ENCODE measurements around the gene DNAJC16.

Gene DNAJC16

DNA sequence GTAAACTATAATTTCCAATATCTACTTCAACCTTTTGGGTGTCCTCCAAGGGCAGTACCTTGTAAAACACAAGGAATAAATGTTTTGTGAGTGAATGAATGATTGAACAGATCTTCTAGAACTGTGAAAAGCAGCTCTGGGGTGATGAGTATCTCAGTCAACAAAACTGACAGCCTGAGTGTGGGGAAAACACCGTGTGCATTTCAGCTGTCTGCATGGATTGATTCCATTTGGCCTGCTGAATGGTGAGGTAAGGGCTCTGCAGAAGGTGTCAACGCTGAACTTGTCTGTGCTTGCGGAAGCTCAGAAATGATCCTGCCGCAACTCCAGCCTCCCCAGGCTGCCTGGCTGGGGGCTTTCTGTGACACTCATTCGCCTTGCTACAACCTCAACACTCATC is 65.6 kb downstream of the DNAJC16 start:
- H3K4me3 ChIP-seq (ENCODE audit: low read depth, low read length) = no peak overlapping the region
- TF ChIP-seq ZNF423 (tag by site-specific recombination; IDR thresholded peaks at IDR 0.05) = no peak
- no peak for TF ChIP-seq GFI1B (tag by site-specific recombination; IDR thresholded peaks at IDR 0.05)
- TF ChIP-seq ZNF404 (tag by site-specific recombination; IDR thresholded peaks at IDR 0.05) = no peak
- TF ChIP-seq KLF8 (tag by site-specific recombination; IDR thresholded peaks at IDR 0.05) = no peak
- TF ChIP-seq, protein P1, sequence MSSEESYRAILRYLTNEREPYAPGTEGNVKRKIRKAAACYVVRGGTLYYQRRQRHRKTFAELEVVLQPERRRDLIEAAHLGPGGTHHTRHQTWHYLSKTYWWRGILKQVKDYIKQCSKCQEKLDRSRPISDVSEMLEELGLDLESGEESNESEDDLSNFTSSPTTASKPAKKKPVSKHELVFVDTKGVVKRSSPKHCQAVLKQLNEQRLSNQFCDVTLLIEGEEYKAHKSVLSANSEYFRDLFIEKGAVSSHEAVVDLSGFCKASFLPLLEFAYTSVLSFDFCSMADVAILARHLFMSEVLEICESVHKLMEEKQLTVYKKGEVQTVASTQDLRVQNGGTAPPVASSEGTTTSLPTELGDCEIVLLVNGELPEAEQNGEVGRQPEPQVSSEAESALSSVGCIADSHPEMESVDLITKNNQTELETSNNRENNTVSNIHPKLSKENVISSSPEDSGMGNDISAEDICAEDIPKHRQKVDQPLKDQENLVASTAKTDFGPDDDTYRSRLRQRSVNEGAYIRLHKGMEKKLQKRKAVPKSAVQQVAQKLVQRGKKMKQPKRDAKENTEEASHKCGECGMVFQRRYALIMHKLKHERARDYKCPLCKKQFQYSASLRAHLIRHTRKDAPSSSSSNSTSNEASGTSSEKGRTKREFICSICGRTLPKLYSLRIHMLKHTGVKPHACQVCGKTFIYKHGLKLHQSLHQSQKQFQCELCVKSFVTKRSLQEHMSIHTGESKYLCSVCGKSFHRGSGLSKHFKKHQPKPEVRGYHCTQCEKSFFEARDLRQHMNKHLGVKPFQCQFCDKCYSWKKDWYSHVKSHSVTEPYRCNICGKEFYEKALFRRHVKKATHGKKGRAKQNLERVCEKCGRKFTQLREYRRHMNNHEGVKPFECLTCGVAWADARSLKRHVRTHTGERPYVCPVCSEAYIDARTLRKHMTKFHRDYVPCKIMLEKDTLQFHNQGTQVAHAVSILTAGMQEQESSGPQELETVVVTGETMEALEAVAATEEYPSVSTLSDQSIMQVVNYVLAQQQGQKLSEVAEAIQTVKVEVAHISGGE (tag by site-specific recombination; conservative IDR thresholded peaks at IDR 0.05; ENCODE audit: low read depth) = no peak
- no peak for TF ChIP-seq KLF9 (tag by site-specific recombination; IDR thresholded peaks at IDR 0.05; ENCODE audit: low read depth)
- TF ChIP-seq, protein P2, sequence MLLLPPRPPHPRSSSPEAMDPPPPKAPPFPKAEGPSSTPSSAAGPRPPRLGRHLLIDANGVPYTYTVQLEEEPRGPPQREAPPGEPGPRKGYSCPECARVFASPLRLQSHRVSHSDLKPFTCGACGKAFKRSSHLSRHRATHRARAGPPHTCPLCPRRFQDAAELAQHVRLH (tag by site-specific recombination; IDR thresholded peaks at IDR 0.05) = no peak
- TF ChIP-seq ZFP3 (tag by site-specific recombination; IDR thresholded peaks at IDR 0.05; ENCODE audit: low read depth) = no peak
- TF ChIP-seq ZXDB (tag by site-specific recombination; IDR thresholded peaks at IDR 0.05) = no peak
- no peak for TF ChIP-seq ZNF335 (tag by site-specific recombination; conservative IDR thresholded peaks at IDR 0.05)
- H3K9me3 ChIP-seq (ENCODE audit: control insufficient read depth, insufficient read depth, low read depth, low read length) = no peaks in the 10 kb centered on the region
- H3K36me3 ChIP-seq (ENCODE audit: control insufficient read depth in 2 of 2, insufficient read depth in 1 of 2, low read length in 2 of 2) = no peaks in the 10 kb centered on the region
- POLR2A ChIA-PET = interaction anchor here (1.3 kb wide), 1 partner anchor 11 kb away, joined by 3 read pairs; no protein-coding TSS in a partner anchor
- no peaks in the 10 kb centered on the region for H3K4me1 ChIP-seq (ENCODE audit: control insufficient read depth, insufficient read depth, low read length)
- CTCF ChIA-PET = interaction anchor here (0.6 kb wide), 1 partner anchor 20 kb away, joined by 3 read pairs; no protein-coding TSS in a partner anchor
- H3K27ac ChIP-seq (ENCODE audit: extremely low read depth, low read depth, low read length) = no peak overlapping the region

DNA sequence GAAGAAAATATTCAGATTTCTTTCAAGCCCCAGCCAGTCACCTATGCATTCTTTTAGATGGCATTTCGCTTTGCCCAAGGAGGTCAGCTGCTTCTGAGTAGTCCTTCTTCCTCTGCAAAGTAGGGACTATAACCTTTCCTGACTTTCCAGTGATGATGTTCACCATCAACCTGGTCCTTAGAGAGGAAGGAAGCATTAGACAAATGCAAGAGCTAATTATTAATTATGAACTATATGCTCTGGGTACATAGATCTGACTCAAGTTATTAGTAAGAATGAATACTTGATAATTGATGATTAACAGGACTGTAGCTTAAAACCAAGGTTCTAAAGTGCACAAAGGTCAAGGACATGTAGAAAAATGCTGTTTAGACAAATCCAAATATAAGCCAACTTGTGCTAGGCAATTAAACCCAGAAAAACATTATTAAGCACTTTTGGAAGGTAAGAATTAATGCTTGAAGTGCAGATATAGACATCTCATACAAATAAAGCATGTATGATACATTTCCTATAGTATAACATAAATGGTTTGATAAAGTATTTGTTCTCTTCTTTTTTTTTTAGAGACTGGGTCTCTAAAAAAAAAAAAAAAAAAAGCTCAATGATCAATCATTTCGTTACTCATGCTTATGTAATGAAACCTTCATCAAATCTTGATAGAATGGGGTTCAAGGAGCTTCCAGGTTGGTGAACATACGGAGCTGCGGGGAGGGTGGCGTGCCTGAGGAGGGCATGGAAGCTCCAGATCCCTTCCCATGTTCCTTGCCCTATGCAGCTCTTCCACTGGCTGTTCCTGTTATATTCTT is 69.4 kb downstream of the DNAJC16 start:
- ChIA-PET CTCF (interaction anchor here (0.6 to 2.3 kb wide), 11 partner anchors 9 to 1630 kb away, joined by 3 to 13 read pairs (median 3); no protein-coding TSS in a partner anchor), POLR2A (interaction anchor here (0.6 to 1.1 kb wide), 2 partner anchors 25 to 144 kb away, joined by 3 to 4 read pairs; no protein-coding TSS in a partner anchor)
- H3K36me3 ChIP-seq (ENCODE audit: control insufficient read depth in 2 of 2, insufficient read depth in 1 of 2, low read length in 2 of 2) = no peaks in the 10 kb centered on the region
- H3K4me3 ChIP-seq (ENCODE audit: low read depth, low read length) = no peak overlapping the region
- TF ChIP-seq, protein P3, sequence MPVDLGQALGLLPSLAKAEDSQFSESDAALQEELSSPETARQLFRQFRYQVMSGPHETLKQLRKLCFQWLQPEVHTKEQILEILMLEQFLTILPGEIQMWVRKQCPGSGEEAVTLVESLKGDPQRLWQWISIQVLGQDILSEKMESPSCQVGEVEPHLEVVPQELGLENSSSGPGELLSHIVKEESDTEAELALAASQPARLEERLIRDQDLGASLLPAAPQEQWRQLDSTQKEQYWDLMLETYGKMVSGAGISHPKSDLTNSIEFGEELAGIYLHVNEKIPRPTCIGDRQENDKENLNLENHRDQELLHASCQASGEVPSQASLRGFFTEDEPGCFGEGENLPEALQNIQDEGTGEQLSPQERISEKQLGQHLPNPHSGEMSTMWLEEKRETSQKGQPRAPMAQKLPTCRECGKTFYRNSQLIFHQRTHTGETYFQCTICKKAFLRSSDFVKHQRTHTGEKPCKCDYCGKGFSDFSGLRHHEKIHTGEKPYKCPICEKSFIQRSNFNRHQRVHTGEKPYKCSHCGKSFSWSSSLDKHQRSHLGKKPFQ (tag by site-specific recombination; IDR thresholded peaks at IDR 0.05) = no peak
- TF ChIP-seq ZNF2 (tag by site-specific recombination; IDR thresholded peaks at IDR 0.05) (no peak), ZNF677 (tag by site-specific recombination; IDR thresholded peaks at IDR 0.05) (no peak), ZNF510 (tag by site-specific recombination; IDR thresholded peaks at IDR 0.05; ENCODE audit: insufficient replicate concordance) (no peak), BCL11B (tag by site-specific recombination; IDR thresholded peaks at IDR 0.05; ENCODE audit: low read depth) (no peak), ZFHX2 (tag by site-specific recombination; conservative IDR thresholded peaks at IDR 0.05) (no peak), ZNF140 (tag by site-specific recombination; IDR thresholded peaks at IDR 0.05) (no peak), ZNF366 (tag by site-specific recombination; conservative IDR thresholded peaks at IDR 0.05) (no peak), SP3 (tag by site-specific recombination; IDR thresholded peaks at IDR 0.05) (no peak), ZBTB8A (tag by site-specific recombination; IDR thresholded peaks at IDR 0.05) (no peak), ZNF24 (tag by site-specific recombination; IDR thresholded peaks at IDR 0.05) (no peak)
- TF ChIP-seq, protein P4, sequence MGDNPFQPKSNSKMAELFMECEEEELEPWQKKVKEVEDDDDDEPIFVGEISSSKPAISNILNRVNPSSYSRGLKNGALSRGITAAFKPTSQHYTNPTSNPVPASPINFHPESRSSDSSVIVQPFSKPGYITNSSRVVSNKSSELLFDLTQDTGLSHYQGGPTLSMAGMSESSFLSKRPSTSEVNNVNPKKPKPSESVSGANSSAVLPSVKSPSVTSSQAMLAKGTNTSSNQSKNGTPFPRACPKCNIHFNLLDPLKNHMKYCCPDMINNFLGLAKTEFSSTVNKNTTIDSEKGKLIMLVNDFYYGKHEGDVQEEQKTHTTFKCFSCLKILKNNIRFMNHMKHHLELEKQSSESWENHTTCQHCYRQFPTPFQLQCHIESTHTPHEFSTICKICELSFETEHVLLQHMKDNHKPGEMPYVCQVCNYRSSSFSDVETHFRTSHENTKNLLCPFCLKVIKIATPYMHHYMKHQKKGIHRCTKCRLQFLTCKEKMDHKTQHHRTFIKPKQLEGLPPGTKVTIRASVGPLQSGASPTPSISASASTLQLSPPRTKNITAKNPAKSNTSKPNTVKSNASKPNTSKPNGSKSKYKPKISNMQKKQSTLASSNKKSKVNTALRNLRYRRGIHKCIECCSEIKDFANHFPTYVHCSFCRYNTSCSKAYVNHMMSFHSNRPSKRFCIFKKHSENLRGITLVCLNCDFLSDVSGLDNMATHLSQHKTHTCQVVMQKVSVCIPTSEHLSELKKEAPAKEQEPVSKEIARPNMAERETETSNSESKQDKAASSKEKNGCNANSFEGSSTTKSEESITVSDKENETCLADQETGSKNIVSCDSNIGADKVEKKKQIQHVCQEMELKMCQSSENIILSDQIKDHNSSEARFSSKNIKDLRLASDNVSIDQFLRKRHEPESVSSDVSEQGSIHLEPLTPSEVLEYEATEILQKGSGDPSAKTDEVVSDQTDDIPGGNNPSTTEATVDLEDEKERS (tag by site-specific recombination; IDR thresholded peaks at IDR 0.05) = no peak
- no peaks in the 10 kb centered on the region for H3K9me3 ChIP-seq (ENCODE audit: control insufficient read depth, insufficient read depth, low read depth, low read length)
- H3K4me1 ChIP-seq (ENCODE audit: control insufficient read depth, insufficient read depth, low read length) = no peaks in the 10 kb centered on the region
- no peak overlapping the region for H3K27ac ChIP-seq (ENCODE audit: extremely low read depth, low read depth, low read length)
